ENCODE results near the gene TWF2.

TWF2 gene

DNA sequence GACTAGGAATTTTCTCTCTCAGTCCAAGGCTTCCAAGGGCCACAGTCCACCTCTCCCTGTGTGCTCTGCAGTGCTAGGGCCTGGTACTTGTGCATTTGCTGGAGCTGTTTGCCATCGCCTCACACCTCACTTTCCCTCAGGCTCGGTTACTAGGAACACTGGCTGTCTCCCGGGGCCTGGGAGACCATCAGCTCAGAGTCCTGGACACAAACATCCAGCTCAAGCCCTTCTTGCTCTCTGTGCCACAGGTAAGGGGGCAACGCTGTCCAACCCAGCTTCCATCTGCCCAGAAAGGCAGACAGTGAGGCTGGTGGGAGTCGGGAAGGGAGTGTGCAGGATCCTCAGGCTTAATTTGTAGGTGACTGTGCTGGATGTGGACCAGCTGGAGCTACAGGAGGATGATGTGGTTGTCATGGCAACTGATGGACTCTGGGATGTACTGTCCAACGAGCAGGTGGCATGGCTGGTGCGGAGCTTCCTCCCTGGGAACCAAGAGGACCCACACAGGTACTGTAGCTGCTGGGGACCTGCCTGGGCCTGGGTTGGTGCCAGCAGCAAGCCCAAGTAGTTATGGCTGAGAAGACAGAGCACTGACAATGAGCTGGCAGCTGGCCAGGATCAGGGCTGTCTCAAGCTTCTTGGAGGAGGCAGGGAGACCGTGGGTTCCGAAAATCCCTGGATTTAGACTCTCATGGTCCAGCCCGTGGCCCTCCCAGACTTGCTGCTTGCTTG, 10.0 kb upstream of the TWF2 start:
- no peaks in the 10 kb centered on the region for H3K9me3 ChIP-seq (ENCODE audit: control insufficient read depth, insufficient read depth, low read length)
- H3K4me1 ChIP-seq (ENCODE audit: insufficient read depth, low read length): 0 out of 2 replicates have a peak, but pooled peaks cover 4% of the 10 kb centered on the region
- H3K36me3 ChIP-seq (ENCODE audit: insufficient read depth, low read length): peaks cover 13% of the 10 kb centered on the region
- no peak overlapping the region for H3K9ac ChIP-seq (ENCODE audit: low read depth, low read length)

DNA sequence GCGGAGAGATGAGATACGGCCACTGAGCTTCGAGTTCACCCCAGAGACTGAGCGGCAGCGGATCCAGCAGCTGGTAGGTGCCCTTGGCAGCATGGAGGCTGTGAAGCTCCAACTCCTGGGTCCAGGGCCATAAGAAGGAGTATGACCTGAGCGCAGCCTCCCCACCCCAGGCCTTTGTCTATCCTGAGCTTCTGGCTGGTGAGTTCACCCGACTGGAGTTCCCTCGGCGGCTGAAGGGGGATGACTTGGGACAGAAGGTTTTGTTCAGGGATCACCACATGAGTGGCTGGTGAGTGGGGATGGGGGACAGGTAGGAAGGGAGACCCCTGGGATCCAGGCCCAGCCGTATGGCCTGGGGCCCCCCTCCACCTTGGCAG, 9.2 kb upstream of the TWF2 start:
- 0 out of 2 replicates have a peak, but pooled peaks cover 3% of the 10 kb centered on the region for H3K9me3 ChIP-seq (ENCODE audit: control insufficient read depth, insufficient read depth, low read length)
- H3K36me3 ChIP-seq (ENCODE audit: insufficient read depth, low read length): peaks cover 8% of the 10 kb centered on the region; the same call in 1 of the 2 replicates
- 0 out of 2 replicates have a peak, but pooled peaks cover 4% of the 10 kb centered on the region for H3K4me1 ChIP-seq (ENCODE audit: insufficient read depth, low read length)
- no peak overlapping the region for H3K9ac ChIP-seq (ENCODE audit: low read depth, low read length)

DNA sequence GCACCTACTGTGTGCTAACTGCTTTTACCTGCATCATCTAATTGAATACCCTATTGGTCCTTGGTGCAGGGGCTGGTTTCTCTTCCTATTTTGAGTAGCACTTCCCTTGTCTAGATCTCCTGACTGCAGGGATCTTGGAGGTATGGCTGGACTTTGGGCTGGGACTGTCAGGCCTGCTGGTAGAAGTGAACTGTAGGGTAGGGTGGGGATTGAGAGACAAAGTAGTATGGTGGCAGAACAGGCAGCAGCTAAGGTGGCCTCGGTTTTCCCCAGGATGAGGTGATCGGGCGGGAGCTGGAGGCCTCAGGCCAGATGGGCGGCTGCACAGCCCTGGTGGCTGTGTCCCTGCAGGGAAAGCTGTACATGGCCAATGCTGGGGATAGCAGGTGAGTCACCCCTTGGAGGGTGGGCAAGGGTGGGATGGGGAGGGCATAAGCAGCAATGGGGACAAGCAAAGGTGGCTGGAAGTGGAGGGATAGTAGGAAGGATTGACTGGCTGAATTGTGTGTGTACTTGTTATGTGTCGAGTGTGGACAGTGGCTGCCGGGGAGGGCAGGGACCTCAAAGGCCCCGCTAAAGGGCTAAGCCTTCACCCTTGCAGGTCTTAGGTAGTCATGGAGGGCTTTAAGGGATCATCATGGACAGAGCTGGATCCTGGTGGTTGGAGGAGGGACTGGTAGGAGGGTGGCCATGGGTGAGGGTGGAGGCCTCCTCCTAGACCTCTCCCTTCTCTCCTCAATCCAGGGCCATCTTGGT, 8.6 kb upstream of the TWF2 start:
- Histone ChIP-seq H3K36me3 (ENCODE audit: insufficient read depth, low read length) (peaks cover 7% of the 10 kb centered on the region; the same call in 1 of the 2 replicates), H3K9ac (ENCODE audit: low read depth, low read length) (no peak overlapping the region), H3K4me1 (ENCODE audit: insufficient read depth, low read length) (0 out of 2 replicates have a peak, but pooled peaks cover 4% of the 10 kb centered on the region), H3K9me3 (ENCODE audit: control insufficient read depth, insufficient read depth, low read length) (0 out of 2 replicates have a peak, but pooled peaks cover 3% of the 10 kb centered on the region)

DNA sequence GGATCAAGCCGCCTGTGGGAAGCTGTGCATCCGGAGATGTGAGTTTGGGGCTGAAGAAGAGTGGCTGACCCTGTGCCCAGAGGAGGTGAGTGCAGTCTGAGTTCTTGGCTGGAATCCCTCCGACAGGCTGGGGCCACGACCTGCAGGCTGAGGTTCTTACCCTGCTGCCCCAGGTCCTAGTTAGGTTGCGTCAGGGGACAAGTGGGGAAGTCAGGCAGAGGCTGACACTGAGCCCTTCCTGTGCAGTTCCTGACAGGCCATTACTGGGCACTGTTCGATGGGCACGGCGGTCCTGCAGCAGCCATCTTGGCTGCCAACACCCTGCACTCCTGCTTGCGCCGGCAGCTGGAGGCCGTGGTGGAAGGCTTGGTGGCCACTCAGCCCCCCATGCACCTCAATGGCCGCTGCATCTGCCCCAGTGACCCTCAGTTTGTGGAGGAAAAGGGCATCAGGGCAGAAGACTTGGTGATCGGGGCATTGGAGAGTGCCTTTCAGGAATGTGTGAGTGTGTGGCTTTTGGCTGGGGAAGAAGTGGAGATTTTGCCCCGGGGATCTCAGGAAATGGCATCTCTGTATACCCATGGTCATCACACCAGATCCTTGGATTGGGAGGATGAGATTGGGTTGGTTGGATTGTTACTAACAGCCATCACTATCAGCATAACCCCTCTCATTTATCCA, 7.9 kb upstream of the TWF2 start:
- H3K4me1 ChIP-seq (ENCODE audit: insufficient read depth, low read length): 0 out of 2 replicates have a peak, but pooled peaks cover 4% of the 10 kb centered on the region
- H3K9me3 ChIP-seq (ENCODE audit: control insufficient read depth, insufficient read depth, low read length): 0 out of 2 replicates have a peak, but pooled peaks cover 3% of the 10 kb centered on the region
- H3K9ac ChIP-seq (ENCODE audit: low read depth, low read length): no peak overlapping the region
- peaks cover 2% of the 10 kb centered on the region; the same call in 1 of the 2 replicates for H3K36me3 ChIP-seq (ENCODE audit: insufficient read depth, low read length)

DNA sequence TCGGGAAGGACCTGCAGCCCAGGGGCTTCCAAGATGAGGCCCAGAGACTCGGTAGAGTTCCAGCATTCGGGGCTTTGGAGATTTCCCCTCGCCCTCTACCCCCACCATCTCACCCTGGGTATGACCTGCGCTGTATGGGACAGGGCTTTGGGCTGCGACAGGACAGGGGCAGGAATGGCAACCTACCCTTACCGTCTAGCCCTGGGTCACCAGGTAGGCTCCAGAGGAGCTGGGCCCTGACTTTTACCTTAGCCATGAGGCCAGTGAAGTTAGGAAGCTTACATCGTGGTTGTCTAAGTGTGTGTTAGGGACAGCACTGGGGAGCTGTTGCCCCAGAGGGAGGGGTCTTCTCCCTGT, 7.3 kb upstream of the TWF2 start:
- 0 out of 2 replicates have a peak, but pooled peaks cover 4% of the 10 kb centered on the region for H3K4me1 ChIP-seq (ENCODE audit: insufficient read depth, low read length)
- no peaks in the 10 kb centered on the region for H3K36me3 ChIP-seq (ENCODE audit: insufficient read depth, low read length)
- H3K9ac ChIP-seq (ENCODE audit: low read depth, low read length): peak overlapping the region; percentile 65
- 0 out of 2 replicates have a peak, but pooled peaks cover 3% of the 10 kb centered on the region for H3K9me3 ChIP-seq (ENCODE audit: control insufficient read depth, insufficient read depth, low read length)

DNA sequence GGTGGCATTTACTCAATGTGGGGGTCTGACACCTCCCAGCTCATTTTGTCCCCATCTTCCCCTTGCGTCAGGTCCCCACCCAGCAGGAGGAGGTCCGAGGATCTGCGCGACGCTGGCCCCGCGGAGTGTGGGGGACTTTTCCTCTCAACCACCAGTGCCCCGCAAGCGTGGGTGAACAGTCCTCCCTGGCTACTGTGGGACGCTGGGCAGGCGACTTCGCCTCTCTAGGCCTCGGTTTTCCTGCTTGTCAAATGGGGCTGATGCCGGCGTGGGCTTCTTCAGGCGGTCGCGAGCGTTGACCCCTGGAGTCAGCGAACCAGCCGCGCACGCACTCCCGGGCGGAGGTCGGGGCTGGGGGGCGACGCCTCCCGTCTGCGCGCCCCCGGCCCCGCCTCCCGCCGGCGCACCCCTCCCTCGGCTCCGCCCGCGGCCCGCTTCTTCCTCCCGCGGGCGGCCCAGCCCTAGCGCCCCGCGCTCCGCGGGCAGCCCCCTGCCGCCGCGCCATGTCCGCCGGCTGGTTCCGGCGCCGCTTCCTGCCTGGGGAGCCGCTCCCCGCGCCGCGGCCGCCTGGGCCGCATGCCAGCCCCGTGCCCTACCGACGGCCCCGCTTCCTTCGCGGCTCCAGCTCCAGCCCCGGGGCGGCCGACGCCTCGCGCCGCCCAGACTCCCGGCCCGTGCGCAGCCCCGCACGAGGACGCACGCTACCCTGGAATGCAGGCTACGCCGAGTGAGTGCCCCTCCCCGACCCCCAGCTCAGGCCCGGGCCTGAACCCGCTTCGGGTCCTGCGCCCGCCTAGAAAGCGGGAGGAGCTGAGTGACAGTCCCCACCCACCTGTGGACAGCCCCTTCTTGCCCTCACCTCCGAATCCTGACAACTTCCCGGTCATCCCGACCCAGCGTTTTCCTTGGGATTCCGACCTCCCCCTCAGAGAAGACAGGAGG, 6.6 kb upstream of the TWF2 start, which contains the start of gene PPM1M:
TSS of gene PPM1M (plus strand) at position 438 of the 942 bp plus-strand sequence. CDS start at position 504, 66 bp downstream.
- H3K9me3 ChIP-seq (ENCODE audit: control insufficient read depth, insufficient read depth, low read length): 0 out of 2 replicates have a peak, but pooled peaks cover 3% of the 10 kb centered on the region
- H3K9ac ChIP-seq (ENCODE audit: low read depth, low read length): peak within 1 kb of the TSS; percentile 65
- 0 out of 2 replicates have a peak, but pooled peaks cover 7% of the 10 kb centered on the region for H3K4me1 ChIP-seq (ENCODE audit: insufficient read depth, low read length)
- no peaks in the 10 kb centered on the region for H3K36me3 ChIP-seq (ENCODE audit: insufficient read depth, low read length)

DNA sequence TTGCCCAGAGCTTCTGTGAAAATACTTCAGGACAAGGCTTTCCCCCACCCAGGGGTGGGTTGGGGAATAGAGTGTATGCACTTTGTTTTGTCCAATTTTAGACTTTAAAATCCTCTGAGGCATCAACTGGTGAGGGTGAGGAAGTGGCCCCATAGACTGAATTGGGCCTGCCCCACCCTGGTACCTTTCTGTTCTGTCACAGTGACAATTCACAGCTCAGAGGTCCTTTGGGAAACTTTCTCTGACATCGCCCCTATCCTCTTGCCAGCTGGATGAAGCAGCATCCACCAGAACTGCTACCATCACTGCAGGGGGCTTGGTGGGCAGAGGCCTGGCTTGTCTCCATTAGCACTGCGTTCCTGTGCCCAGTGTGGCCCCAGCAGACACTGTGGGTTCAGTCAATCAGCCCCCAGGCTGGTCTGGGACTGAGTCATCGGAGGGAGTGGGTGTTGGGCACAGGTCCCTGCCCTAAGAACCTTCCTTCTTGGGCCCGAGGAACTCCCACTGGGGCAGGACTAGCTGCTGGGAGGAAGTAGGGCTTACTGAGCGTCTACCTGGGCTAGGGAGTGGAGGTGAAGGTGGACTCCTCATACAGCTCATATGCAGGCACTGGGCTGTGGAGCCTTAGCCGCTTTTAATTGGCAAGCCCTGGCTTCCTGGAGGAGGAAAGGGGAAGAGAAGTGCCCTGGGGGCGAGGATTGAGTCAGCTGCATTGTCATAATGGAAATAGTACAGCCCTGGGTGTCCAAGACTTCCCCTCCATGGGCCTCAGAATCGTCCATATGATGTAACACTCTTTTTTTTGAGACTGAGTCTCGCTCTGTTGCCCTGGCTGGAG, 5.1 kb upstream of the TWF2 start:
- 0 out of 2 replicates have a peak, but pooled peaks cover 3% of the 10 kb centered on the region for H3K9me3 ChIP-seq (ENCODE audit: control insufficient read depth, insufficient read depth, low read length)
- no peaks in the 10 kb centered on the region for H3K36me3 ChIP-seq (ENCODE audit: insufficient read depth, low read length)
- peaks cover 13% of the 10 kb centered on the region; the same call in 1 of the 2 replicates for H3K4me1 ChIP-seq (ENCODE audit: insufficient read depth, low read length)
- no peak overlapping the region for H3K9ac ChIP-seq (ENCODE audit: low read depth, low read length)

DNA sequence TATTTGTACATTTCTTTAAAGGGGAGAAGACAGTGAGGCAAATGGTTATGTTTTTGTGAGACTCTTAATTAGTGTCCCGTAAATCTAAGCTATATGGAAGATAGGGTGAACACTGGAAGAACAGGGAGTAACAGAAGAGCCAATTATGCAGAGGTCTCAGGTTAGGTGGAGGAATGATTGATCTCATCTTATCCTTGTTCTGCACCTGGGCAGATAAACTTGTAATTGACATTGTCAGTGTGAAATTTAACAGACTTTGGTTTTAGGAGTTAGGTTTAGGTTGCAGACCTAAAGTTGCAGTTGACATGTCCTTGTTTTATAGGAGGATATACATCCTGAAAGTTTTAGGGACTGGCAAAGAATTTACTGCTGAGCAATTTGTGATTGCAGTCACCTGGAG, 3.1 kb upstream of the TWF2 start:
- Histone ChIP-seq H3K9ac (ENCODE audit: low read depth, low read length) (no peak overlapping the region), H3K9me3 (ENCODE audit: control insufficient read depth, insufficient read depth, low read length) (0 out of 2 replicates have a peak, but pooled peaks cover 3% of the 10 kb centered on the region), H3K36me3 (ENCODE audit: insufficient read depth, low read length) (no peaks in the 10 kb centered on the region), H3K4me1 (ENCODE audit: insufficient read depth, low read length) (peaks cover 21% of the 10 kb centered on the region; the same call in 1 of the 2 replicates)

DNA sequence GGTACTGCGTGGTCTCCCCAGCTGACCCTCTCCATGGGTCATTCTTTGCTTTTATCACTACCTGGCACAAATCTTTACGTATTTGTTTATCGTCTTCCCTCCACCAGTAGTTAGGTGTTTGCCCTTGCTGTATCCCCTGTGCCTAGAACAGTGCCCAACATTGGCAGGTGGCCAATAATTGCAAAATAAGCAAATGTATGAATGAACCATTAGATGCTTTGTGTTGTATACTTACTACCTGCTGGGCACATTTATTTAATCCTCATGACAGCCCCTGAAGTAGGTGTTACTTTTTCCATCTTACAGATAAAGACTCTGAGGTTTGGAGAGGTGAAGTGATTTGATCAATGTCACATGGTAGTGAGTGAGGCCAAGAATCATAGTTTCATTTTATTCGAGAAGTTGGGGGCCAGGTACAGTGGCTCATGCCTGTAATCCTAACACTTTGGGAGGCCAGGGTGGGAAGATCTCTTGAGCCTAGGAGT, 2.0 kb upstream of the TWF2 start:
- Histone ChIP-seq H3K9me3 (ENCODE audit: control insufficient read depth, insufficient read depth, low read length) (0 out of 2 replicates have a peak, but pooled peaks cover 3% of the 10 kb centered on the region), H3K9ac (ENCODE audit: low read depth, low read length) (no peak overlapping the region), H3K4me1 (ENCODE audit: insufficient read depth, low read length) (peaks cover 30% of the 10 kb centered on the region), H3K36me3 (ENCODE audit: insufficient read depth, low read length) (no peaks in the 10 kb centered on the region)

DNA sequence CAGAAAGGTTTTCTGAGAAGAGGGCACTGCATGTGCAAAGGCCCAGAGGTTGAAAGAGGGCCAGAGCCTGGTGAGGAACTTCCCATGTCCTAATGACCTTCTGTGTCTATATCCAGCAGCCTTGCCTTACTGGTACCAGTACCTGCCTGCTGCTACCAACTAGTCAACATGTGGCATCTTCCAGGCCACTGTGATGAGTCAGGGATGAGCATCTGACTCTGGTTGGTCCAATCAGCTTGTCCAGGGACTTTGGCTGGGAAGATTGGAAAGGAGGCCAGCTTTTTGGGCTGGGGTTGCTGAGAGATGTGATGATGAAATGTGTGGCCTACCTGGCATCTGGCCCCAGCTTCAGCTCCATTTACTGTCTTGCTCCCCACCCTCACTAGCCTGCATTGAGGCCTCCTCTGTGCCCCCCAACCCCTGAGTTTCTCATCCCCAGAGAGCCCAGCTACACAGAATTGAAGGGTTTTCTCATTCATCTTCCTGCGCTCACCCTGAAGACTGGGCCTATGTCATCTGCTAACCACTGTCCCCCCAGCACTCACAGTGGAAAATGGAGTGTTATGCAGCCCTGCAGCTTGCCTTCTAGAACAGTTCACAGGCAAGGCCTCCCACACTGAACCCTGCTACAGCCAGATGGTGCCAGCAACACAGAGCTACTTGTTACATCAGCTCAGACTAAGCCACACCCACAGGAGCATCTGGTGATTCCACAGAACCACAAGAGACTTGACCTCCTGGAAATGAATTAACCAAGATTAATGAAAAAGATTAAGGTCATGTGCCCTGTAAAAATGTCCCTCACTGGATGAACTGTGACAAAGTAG, 1.3 kb upstream of the TWF2 start:
- Histone ChIP-seq H3K9ac (ENCODE audit: low read depth, low read length) (peak overlapping the region; percentile 97), H3K4me1 (ENCODE audit: insufficient read depth, low read length) (peaks cover 30% of the 10 kb centered on the region), H3K36me3 (ENCODE audit: insufficient read depth, low read length) (no peaks in the 10 kb centered on the region), H3K9me3 (ENCODE audit: control insufficient read depth, insufficient read depth, low read length) (0 out of 2 replicates have a peak, but pooled peaks cover 3% of the 10 kb centered on the region)

DNA sequence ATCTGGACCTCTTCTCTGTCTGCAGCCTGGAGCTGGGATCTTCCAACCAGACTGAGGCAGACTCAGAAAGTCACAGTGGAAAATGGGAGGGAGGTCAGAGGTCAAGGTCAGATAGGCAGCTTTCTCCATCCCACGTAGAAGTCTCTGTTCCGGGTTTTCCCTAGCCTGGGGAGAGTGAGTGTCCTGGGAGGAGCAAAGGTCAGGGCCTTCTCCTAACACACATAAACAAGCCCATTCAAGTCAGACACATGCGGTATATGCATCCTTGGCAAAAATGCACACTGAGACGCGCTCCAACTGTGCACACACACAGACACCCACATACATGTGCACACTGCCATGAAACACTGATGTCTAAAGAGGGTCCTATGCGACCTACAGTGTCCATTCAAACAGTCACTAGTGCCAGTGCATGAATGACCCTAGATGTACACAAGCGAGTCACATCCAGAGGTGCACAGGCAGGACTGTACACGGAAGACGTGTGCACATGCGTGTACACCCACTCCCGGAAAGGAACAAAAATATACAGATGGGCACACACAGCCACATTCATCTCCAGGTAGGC, 681 bp downstream of the TWF2 start:
- Histone ChIP-seq H3K9me3 (ENCODE audit: control insufficient read depth, insufficient read depth, low read length) (no peaks in the 10 kb centered on the region), H3K36me3 (ENCODE audit: insufficient read depth, low read length) (no peaks in the 10 kb centered on the region), H3K9ac (ENCODE audit: low read depth, low read length) (peak overlapping the region; percentile 97), H3K4me1 (ENCODE audit: insufficient read depth, low read length) (peaks cover 26% of the 10 kb centered on the region)

All from ES-I3 (cell line).